GM21526 (cell line): ENCODE measurements around the gene BIN1.

Experiments
- ATAC-seq: cut with Tn5 transposase; IDR thresholded peaks from one replicate; pipeline ENCODE4 v1.9.1; 2021; ENCODE audit warnings: moderate library complexity; ENCODE audit not compliant: unreplicated experiment, low FRiP score

Gene BIN1

GRCh38 chr2:127093648-127094210, 13.2 kb downstream of the BIN1 start:
- ATAC-seq, result no peak

- ATAC-seq, result no peak
Measured at GRCh38 chr2:127092901-127093516, 13.9 kb downstream of the BIN1 start.

GRCh38 chr2:127092306-127092705, 14.6 kb downstream of the BIN1 start:
- no peak for ATAC-seq

- no peak for ATAC-seq
Measured at GRCh38 chr2:127091886-127092285, 15.1 kb downstream of the BIN1 start.

GRCh38 chr2:127091148-127091547, 15.8 kb downstream of the BIN1 start:
- ATAC-seq, result no peak

- no peak for ATAC-seq
Measured at GRCh38 chr2:127090281-127091120, 16.5 kb downstream of the BIN1 start.

GRCh38 chr2:127089478-127090235, 17.3 kb downstream of the BIN1 start:
- no peak for ATAC-seq

GRCh38 chr2:127088706-127089105, 18.2 kb downstream of the BIN1 start:
- no peak for ATAC-seq

GRCh38 chr2:127087791-127088495, 19.0 kb downstream of the BIN1 start:
- no peak for ATAC-seq

GRCh38 chr2:127086990-127087790, 19.8 kb downstream of the BIN1 start:
- peak; percentile 41 for ATAC-seq

GRCh38 chr2:127085317-127085681, 21.7 kb downstream of the BIN1 start:
- no peak for ATAC-seq

GRCh38 chr2:127084611-127085316, 22.2 kb downstream of the BIN1 start:
- no peak for ATAC-seq

- ATAC-seq, result no peak
Measured at GRCh38 chr2:127083819-127084503, 23.0 kb downstream of the BIN1 start.

GRCh38 chr2:127082974-127083373, 24.0 kb downstream of the BIN1 start:
- no peak for ATAC-seq

- ATAC-seq, result peak; percentile 51
Measured at GRCh38 chr2:127081826-127082633, 24.9 kb downstream of the BIN1 start.

- ATAC-seq, result peak; percentile 47
Measured at GRCh38 chr2:127080938-127081755, 25.8 kb downstream of the BIN1 start.
